GM12873 (cell line): ENCODE results near the gene BBS5.

Experiments used
- CTCF ChIP-seq: IDR thresholded peaks from 2 replicates; pipeline ENCODE4 v1.5.1; 2012; ENCODE audit warnings: low read depth, mild to moderate bottlenecking, moderate library complexity, low read length, control low read depth; ENCODE audit not compliant: insufficient read depth; ENCODE audit errors: missing control alignments

The BBS5 gene

GRCh38 chr2:169491378-169491777 is 12.1 kb downstream of the BBS5 start:
- no peak for TF ChIP-seq CTCF

- no peak for TF ChIP-seq CTCF
These were observed 14.1 kb downstream of the BBS5 start for GRCh38 chr2:169493360-169493759.

GRCh38 chr2:169495310-169495928 is 16.1 kb downstream of the BBS5 start:
- no peak for TF ChIP-seq CTCF

GRCh38 chr2:169504651-169505050 is 25.4 kb downstream of the BBS5 start:
- TF ChIP-seq CTCF: no peak

- TF ChIP-seq CTCF: no peak
These were observed 28.4 kb downstream of the BBS5 start for GRCh38 chr2:169507698-169508097.

GRCh38 chr2:169509298-169509885 is 30.1 kb downstream of the BBS5 start, which contains the start of gene KLHL41:
Gene KLHL41, plus strand, starts transcription at chr2:169509702. Its CDS starts 77 bp downstream, at chr2:169509779.
- no peak for TF ChIP-seq CTCF

- no peak for TF ChIP-seq CTCF
These were observed 30.7 kb downstream of the BBS5 start for GRCh38 chr2:169509955-169510354.
